ENCODE results near the gene CHST3. TPM values are rescaled to one million over a fixed set of nuclear protein-coding genes. Genes with fewer than 3 reads are reported as not detected.

Gene CHST3
- polyA plus RNA-seq, 1 donor from 2014 or later: 4.1 TPM

GRCh38 chr10:71961831-71962230 lies 2.4 kb upstream of the CHST3 start:
- H3K9me2 ChIP-seq (ENCODE audit: insufficient read depth, low read length): no peaks in the 10 kb centered on the region
- no peak overlapping the region for H2AFZ ChIP-seq (ENCODE audit: low read depth, low read length)
- no peak overlapping the region for H3K9ac ChIP-seq (ENCODE audit: low read length)
- no peak overlapping the region for H3K4me3 ChIP-seq (ENCODE audit: low read length)
- H3K27me3 ChIP-seq (ENCODE audit: insufficient read depth, low read depth, low read length): peaks cover 25% of the 10 kb centered on the region
- H3K79me2 ChIP-seq (replicated peaks; ENCODE audit: insufficient read depth, low read length): peaks cover 8% of the 10 kb centered on the region
- no peak overlapping the region for H3K4me2 ChIP-seq (ENCODE audit: low read length)
- no peaks in the 10 kb centered on the region for H4K20me1 ChIP-seq (ENCODE audit: insufficient read depth)
- no peaks in the 10 kb centered on the region for H3F3A ChIP-seq (ENCODE audit: insufficient read depth, low read length, poor library complexity, severe bottlenecking)
- H3K27ac ChIP-seq (ENCODE audit: low read length): no peak overlapping the region
- H3K9me3 ChIP-seq (ENCODE audit: low read length): no peaks in the 10 kb centered on the region
- no peaks in the 10 kb centered on the region for H3K36me3 ChIP-seq (ENCODE audit: insufficient read depth, low read length)
- TF ChIP-seq TAF1 (IDR thresholded peaks at IDR 0.05; ENCODE audit: low read depth): no peak
- TF ChIP-seq RAD21 (conservative IDR thresholded peaks at IDR 0.05): no peak
- no peak for TF ChIP-seq POLR2AphosphoS5 (IDR thresholded peaks at IDR 0.05)
- TF ChIP-seq MXI1 (conservative IDR thresholded peaks at IDR 0.05; ENCODE audit: poor library complexity, severe bottlenecking): no peak
- no peak for TF ChIP-seq REST (IDR thresholded peaks at IDR 0.05; ENCODE audit: borderline replicate concordance)
- no peak for TF ChIP-seq EP300 (conservative IDR thresholded peaks at IDR 0.05; ENCODE audit: poor library complexity, severe bottlenecking)
- no peak for TF ChIP-seq EZH2 (IDR thresholded peaks at IDR 0.05; ENCODE audit: borderline replicate concordance, insufficient read depth, low read length, poor library complexity, severe bottlenecking)
- no peak for TF ChIP-seq CTCF (IDR thresholded peaks at IDR 0.05; ENCODE audit: poor library complexity, severe bottlenecking)
- TF ChIP-seq SMC3 (conservative IDR thresholded peaks at IDR 0.05; ENCODE audit: poor library complexity): no peak

- no peak for TF ChIP-seq POLR2AphosphoS5 (IDR thresholded peaks at IDR 0.05)
- no peak for TF ChIP-seq CTCF (IDR thresholded peaks at IDR 0.05; ENCODE audit: poor library complexity, severe bottlenecking)
- no peak for TF ChIP-seq EZH2 (IDR thresholded peaks at IDR 0.05; ENCODE audit: borderline replicate concordance, insufficient read depth, low read length, poor library complexity, severe bottlenecking)
- TF ChIP-seq EP300 (conservative IDR thresholded peaks at IDR 0.05; ENCODE audit: poor library complexity, severe bottlenecking): no peak
- no peak for TF ChIP-seq REST (IDR thresholded peaks at IDR 0.05; ENCODE audit: borderline replicate concordance)
- TF ChIP-seq MXI1 (conservative IDR thresholded peaks at IDR 0.05; ENCODE audit: poor library complexity, severe bottlenecking): no peak
- TF ChIP-seq RAD21 (conservative IDR thresholded peaks at IDR 0.05): no peak
- no peak for TF ChIP-seq TAF1 (IDR thresholded peaks at IDR 0.05; ENCODE audit: low read depth)
- TF ChIP-seq SMC3 (conservative IDR thresholded peaks at IDR 0.05; ENCODE audit: poor library complexity): no peak
- Histone ChIP-seq H3K4me3 (ENCODE audit: low read length) (no peak overlapping the region), H3K27me3 (ENCODE audit: insufficient read depth, low read depth, low read length) (peaks cover 25% of the 10 kb centered on the region), H2AFZ (ENCODE audit: low read depth, low read length) (no peak overlapping the region), H3K9me2 (ENCODE audit: insufficient read depth, low read length) (no peaks in the 10 kb centered on the region), H3K27ac (ENCODE audit: low read length) (no peak overlapping the region), H3K9ac (ENCODE audit: low read length) (no peak overlapping the region), H3F3A (ENCODE audit: insufficient read depth, low read length, poor library complexity, severe bottlenecking) (no peaks in the 10 kb centered on the region), H3K36me3 (ENCODE audit: insufficient read depth, low read length) (no peaks in the 10 kb centered on the region), H3K4me2 (ENCODE audit: low read length) (no peak overlapping the region), H4K20me1 (ENCODE audit: insufficient read depth) (no peaks in the 10 kb centered on the region), H3K79me2 (replicated peaks; ENCODE audit: insufficient read depth, low read length) (peaks cover 8% of the 10 kb centered on the region), H3K9me3 (ENCODE audit: low read length) (no peaks in the 10 kb centered on the region)
These were observed 1.3 kb upstream of the CHST3 start for GRCh38 chr10:71962901-71963300.
